Measurements from ENCODE around the gene NUP210.

GRCh38 chr3:13417166-13417947 is 2.8 kb downstream of the NUP210 start:
- TF ChIP-seq POLR2A (IDR thresholded peaks at IDR 0.05): no peak
- TF ChIP-seq, protein P1, sequence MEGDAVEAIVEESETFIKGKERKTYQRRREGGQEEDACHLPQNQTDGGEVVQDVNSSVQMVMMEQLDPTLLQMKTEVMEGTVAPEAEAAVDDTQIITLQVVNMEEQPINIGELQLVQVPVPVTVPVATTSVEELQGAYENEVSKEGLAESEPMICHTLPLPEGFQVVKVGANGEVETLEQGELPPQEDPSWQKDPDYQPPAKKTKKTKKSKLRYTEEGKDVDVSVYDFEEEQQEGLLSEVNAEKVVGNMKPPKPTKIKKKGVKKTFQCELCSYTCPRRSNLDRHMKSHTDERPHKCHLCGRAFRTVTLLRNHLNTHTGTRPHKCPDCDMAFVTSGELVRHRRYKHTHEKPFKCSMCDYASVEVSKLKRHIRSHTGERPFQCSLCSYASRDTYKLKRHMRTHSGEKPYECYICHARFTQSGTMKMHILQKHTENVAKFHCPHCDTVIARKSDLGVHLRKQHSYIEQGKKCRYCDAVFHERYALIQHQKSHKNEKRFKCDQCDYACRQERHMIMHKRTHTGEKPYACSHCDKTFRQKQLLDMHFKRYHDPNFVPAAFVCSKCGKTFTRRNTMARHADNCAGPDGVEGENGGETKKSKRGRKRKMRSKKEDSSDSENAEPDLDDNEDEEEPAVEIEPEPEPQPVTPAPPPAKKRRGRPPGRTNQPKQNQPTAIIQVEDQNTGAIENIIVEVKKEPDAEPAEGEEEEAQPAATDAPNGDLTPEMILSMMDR (IDR thresholded peaks at IDR 0.05): no peak

All from testis (tissue), 2 donors.